Neutrophil (primary cell): ENCODE data around the gene MYO7B.

Experiments used
- H3K27ac ChIP-seq: fragments of 200-600 bp; sonication (generic); 2 replicates; pipeline ENCODE4 v1.5.1; 2016; ENCODE audit warnings: mild to moderate bottlenecking, moderate library complexity
- H3K27me3 ChIP-seq: fragments of 200-600 bp; sonication (generic); 2 replicates; pipeline ENCODE4 v1.6.0; 2016; ENCODE audit warnings: mild to moderate bottlenecking
- H3K36me3 ChIP-seq: fragments of 200-600 bp; sonication (generic); 2 replicates; pipeline ENCODE4 v1.5.1; 2017
- H3K4me1 ChIP-seq, 2 experiments: fragments of 200-600 bp in 1 of 2; sonication (generic) in 1 of 2; 1 replicate in 1 of 2; 2 replicates in 1 of 2; pipeline versions ENCODE4 v1.5.1 to v1.6.1; 2013 to 2016; ENCODE audit warnings: low read depth in 1 of 2, low read length in 1 of 2, mild to moderate bottlenecking in 1 of 2, moderate library complexity in 1 of 2; ENCODE audit not compliant: control insufficient read depth in 1 of 2, insufficient read depth in 1 of 2
- H3K4me3 ChIP-seq, 2 experiments: fragments of 200-600 bp in 1 of 2; sonication (generic) in 1 of 2; 1 replicate in 1 of 2; 2 replicates in 1 of 2; pipeline ENCODE4 v1.5.1; 2013 to 2016; ENCODE audit warnings: low read depth in 1 of 2, low read length in 1 of 2, mild to moderate bottlenecking in 1 of 2, moderate library complexity in 1 of 2
- H3K9me3 ChIP-seq: fragments of 200-600 bp; sonication (generic); 2 replicates; pipeline ENCODE4 v1.5.1; 2016
- TF ChIP-seq, protein P1 (sequence below): fragments of 200-600 bp; sonication (generic); IDR thresholded peaks from 2 replicates; pipeline ENCODE4 v1.5.1; 2016; ENCODE audit warnings: antibody characterized with exemption

Gene MYO7B

DNA sequence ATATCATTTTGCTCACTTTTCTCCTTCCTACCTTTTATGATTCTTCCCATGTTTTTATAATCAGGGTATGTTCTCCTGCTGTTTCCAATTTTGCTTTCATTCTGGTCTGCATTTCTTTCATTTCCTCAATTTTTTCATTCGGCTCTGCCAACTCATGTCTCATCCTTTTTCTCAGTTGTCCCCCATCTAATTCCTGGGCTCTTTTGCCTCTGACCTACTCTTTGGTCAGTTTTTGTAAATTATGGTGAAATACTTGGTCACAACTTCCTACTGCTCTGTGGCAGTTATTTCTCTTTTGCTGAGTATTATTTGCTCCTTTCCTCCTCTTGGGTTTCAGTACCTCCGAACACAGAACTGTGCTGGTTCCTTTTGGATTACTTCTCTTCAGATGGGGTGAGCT is 27.5 kb downstream of the MYO7B start:
- Histone ChIP-seq H3K4me3 (no peak overlapping the region), H3K4me1 (peaks cover 15 to 18% of the 10 kb centered on the region in 2 experiments), H3K9me3 (no peaks in the 10 kb centered on the region), H3K27me3 (peaks cover 7% of the 10 kb centered on the region), H3K27ac (peak overlapping the region; percentile 53), H3K36me3 (no peaks in the 10 kb centered on the region)
- TF ChIP-seq, protein P1, sequence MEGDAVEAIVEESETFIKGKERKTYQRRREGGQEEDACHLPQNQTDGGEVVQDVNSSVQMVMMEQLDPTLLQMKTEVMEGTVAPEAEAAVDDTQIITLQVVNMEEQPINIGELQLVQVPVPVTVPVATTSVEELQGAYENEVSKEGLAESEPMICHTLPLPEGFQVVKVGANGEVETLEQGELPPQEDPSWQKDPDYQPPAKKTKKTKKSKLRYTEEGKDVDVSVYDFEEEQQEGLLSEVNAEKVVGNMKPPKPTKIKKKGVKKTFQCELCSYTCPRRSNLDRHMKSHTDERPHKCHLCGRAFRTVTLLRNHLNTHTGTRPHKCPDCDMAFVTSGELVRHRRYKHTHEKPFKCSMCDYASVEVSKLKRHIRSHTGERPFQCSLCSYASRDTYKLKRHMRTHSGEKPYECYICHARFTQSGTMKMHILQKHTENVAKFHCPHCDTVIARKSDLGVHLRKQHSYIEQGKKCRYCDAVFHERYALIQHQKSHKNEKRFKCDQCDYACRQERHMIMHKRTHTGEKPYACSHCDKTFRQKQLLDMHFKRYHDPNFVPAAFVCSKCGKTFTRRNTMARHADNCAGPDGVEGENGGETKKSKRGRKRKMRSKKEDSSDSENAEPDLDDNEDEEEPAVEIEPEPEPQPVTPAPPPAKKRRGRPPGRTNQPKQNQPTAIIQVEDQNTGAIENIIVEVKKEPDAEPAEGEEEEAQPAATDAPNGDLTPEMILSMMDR, result no peak

DNA sequence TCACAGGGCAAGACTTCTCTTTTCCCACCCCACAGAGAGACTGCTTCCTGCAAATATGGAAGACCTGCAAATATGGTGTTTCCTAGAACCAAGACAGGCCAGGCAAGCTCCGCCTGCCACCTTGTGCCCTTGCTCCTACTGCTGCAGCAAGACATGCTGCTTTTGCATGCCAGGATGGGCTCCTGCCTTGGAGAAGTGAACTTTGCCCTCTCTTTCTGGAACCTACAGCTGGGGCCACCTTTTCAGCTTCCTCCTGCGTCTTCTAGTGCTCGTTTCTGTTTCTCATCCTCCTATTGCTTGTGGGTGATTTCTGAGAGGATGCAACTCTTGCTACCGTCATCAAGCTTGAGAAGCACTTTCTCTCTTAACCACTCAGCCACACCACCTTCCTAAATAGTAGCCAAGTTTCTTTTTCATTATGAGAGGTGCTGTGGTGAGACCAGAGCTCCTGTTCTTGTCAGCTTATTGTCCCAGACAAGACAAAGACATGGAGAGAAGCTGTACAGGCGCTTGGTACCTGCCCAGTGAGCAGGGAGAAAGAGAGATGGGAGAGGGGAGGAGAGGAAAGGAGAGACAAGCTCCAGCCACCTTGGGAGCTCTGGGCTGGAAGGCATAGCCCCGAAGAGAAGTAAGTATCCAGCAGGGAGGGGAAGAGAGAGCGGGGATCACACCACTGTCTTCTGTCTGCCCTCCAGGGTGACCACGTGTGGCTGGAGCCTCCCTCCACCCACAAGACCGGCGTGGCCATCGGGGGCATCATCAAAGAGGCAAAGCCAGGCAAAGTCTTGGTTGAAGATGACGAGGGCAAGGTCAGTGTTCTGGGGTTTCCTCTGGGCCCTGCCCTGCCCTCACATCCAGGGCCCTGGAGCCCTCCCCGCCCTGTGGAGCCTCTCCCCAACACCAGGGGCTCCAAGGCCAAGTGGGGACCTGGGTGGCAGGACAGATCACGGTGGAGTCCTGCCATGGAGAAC is 28.3 kb downstream of the MYO7B start:
- peaks cover 15 to 18% of the 10 kb centered on the region in 2 experiments for H3K4me1 ChIP-seq
- TF ChIP-seq, protein P1, result no peak
- no peaks in the 10 kb centered on the region for H3K9me3 ChIP-seq
- no peaks in the 10 kb centered on the region for H3K27me3 ChIP-seq
- peak overlapping the region; percentile 53 for H3K27ac ChIP-seq
- no peak overlapping the region for H3K4me3 ChIP-seq
- no peaks in the 10 kb centered on the region for H3K36me3 ChIP-seq

DNA sequence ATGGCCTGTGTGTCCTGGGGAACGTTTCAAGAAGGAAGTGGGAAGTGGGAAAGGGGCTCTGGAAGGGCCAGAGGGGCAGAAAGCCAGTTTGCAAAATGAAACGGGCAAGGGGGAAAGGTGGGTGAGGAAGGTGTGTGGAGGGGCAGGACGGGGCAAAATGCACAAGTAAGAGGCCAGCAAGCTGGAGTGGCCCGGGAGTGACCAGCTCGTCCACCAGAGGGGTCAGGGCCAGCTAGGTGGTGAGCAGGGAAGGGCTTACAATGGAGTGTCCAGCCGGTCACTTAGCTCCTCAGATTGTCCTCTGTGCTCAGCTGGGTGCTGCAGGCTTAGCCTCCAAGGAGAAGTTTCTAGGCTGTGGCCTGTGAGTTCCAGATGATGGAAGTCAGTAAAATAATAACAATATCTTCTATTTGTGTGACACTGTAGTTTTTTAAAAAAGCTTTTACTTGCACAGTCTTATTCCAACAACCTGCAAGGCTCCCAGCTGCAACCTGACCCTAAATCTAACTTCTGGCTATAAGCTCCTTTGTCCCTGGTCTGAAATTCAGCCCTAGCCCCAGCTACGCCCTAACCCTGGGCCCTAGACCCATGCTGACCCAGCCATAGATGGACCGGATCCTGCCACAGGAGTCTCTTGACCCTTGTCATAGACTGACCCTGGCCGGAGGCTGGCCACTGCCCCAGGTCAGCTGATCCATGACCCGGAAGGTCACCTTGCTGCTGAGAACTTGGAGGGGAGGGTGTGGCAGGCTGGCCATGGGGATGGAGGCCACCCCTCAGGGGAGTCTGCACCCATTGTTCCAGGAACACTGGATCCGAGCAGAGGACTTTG is 29.2 kb downstream of the MYO7B start:
- H3K4me3 ChIP-seq, result no peak overlapping the region
- no peaks in the 10 kb centered on the region for H3K27me3 ChIP-seq
- no peaks in the 10 kb centered on the region for H3K36me3 ChIP-seq
- H3K27ac ChIP-seq, result no peak overlapping the region
- TF ChIP-seq, protein P1, result no peak
- no peaks in the 10 kb centered on the region for H3K9me3 ChIP-seq
- H3K4me1 ChIP-seq, result peaks cover 15 to 18% of the 10 kb centered on the region in 2 experiments

DNA sequence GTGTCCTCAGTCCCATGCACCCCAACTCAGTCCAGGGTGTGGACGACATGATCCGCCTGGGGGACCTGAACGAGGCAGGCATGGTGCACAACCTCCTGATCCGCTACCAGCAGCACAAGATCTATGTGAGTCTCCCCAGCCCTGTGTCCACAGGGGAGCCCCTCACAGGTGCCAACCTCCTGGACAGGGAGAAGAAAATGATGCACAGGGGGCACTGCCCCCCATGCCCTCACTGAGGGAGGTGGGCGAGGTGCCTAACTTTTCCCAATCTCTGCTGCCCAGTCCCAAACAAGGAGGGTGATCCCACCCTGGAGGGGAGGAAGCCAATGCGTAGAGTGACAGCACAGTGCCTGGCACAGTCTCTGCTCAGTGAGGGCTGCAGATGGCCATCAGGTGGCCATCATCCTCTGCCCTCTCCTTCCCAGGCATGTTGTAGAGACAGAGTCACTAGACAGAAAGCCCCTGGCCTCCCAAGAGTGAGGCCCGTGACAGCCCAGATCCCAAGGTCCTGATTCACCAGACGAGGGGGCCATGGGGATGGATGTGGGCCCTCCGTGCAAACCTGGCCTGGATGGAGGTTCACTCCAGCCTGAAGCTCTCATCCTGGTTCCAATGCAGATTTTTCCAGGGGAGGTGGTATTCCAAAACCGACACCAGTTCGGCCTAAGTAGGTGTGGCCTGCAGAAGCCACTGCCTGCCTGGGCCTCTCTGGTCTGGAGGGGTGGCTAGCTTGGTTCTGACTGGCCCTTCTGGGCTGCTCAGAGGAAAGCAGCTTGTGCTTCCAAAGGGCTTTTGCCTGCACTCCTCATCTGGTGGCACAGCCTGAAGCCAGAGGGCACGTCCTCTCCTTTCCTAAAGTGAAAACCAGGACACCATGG is 30.0 kb downstream of the MYO7B start:
- H3K27me3 ChIP-seq, result no peaks in the 10 kb centered on the region
- peaks cover 15 to 18% of the 10 kb centered on the region in 2 experiments for H3K4me1 ChIP-seq
- H3K36me3 ChIP-seq, result no peaks in the 10 kb centered on the region
- TF ChIP-seq, protein P1, result no peak
- no peak overlapping the region for H3K4me3 ChIP-seq
- H3K27ac ChIP-seq, result no peak overlapping the region
- H3K9me3 ChIP-seq, result no peaks in the 10 kb centered on the region

DNA sequence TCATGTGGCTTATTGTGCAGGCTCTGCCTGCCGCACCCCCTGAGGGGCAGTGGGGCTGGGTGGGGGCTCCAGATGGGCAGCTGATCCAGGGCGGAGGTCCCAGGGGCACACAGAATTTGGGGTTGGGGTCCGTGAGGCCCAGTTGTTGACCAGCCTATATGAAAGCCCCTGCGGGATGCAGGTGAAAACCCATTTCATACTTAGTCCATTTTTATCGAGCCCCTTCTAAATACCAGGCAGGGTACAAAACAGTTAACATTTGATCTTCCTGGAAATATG is 30.6 kb downstream of the MYO7B start:
- Histone ChIP-seq H3K9me3 (no peaks in the 10 kb centered on the region), H3K4me3 (no peak overlapping the region), H3K36me3 (no peaks in the 10 kb centered on the region), H3K27me3 (no peaks in the 10 kb centered on the region), H3K4me1 (peaks cover 15 to 18% of the 10 kb centered on the region in 2 experiments), H3K27ac (no peak overlapping the region)
- TF ChIP-seq, protein P1, result no peak
